NB4 (cell line): ENCODE results near the gene PWP2.

ENCODE experiments used
- DNase-seq: peaks from one replicate; pipeline ENCODE4 v3.0.0; 2010; ENCODE audit warnings: low read depth
- H3K4me3 ChIP-seq: one replicate; pipeline ENCODE4 v1.5.1; 2011; ENCODE audit warnings: mild to moderate bottlenecking, low read depth, low read length, moderate library complexity
- CTCF ChIP-seq: IDR thresholded peaks from one replicate; pipeline ENCODE4 v1.5.1; 2012; ENCODE audit warnings: low read depth, low read length
- MAX ChIP-seq: IDR thresholded peaks from 2 replicates; pipeline ENCODE4 v1.6.1; 2011; ENCODE audit warnings: low read depth, low read length
- MYC ChIP-seq: IDR thresholded peaks from 2 replicates; pipeline ENCODE4 v1.6.1; 2011; ENCODE audit warnings: low read depth, low read length
- POLR2A ChIP-seq: IDR thresholded peaks from 2 replicates; pipeline ENCODE4 v1.6.1; 2011; ENCODE audit warnings: mild to moderate bottlenecking; ENCODE audit not compliant: insufficient read length; ENCODE audit errors: extremely low read depth

PWP2 gene

DNA sequence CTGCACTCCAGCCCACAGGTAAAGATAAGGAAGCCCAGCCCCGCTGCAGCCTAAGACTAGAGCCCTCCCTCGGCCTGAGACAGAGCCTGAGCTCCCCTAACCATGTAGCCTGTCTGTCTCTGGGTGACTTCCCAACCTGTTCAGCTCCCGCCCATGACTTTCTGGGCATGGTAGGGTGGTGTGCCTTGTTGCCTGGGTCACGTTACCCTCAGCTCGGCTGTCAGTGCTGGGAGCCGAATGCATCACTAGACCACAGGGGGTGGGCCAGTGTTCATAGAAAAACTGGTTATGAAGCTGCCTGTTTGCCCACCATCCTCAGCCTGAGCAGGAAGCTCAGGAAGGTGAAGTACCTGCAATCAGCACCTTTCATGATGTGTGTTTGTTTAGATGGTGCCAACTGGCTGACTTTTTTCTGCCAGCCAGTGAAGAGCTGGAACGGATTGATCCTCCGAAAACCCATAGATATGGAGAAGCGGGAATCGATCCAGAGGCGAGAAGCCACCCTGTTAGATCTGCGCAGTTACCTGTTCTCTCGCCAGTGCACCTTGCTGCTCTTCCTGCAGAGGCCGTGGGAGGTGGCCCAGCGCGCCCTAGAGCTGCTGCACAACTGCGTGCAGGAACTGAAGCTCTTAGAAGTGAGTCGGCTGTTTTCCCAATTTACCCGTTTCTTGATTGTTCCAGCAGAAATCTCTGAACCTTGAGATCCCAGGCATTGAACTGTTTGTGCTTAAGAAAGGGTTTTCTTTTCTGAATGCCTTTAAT is 43.9 kb upstream of the PWP2 start:
- H3K4me3 ChIP-seq: no peak overlapping the region
- no peak for DNase-seq
- no peak for TF ChIP-seq POLR2A
- TF ChIP-seq CTCF: no peak

GRCh38 chr21:44064852-44065403 is 42.3 kb upstream of the PWP2 start:
- H3K4me3 ChIP-seq: no peak overlapping the region
- DNase-seq: no peak
- TF ChIP-seq POLR2A: no peak

DNA sequence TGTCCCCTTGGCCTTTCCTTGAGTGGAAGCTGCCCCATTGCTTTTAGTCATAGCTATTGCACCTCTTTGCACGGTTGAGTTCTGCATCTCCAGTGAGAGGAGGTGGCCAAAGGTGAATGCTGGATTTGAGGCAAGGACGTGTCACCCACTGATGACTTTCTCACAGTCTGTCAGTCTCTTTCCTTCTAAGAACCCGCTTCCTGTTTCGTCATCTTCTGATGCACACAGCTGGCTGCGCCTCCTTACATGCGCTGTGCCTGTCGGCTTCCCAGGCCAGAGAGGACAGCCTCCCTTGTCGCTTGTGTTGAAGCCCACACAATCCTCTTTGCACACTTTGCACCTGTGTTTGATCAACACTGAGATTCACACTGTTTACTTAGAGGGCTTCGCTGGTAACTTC is 41.8 kb upstream of the PWP2 start:
- no peak for TF ChIP-seq CTCF
- peak; percentile 47; the same call in 1 of the 2 replicates for TF ChIP-seq MAX
- TF ChIP-seq POLR2A: no peak
- 0 out of 2 replicates have a peak, but pooled peaks have one; percentile 16 for TF ChIP-seq MYC
- DNase-seq: peak; percentile 82

DNA sequence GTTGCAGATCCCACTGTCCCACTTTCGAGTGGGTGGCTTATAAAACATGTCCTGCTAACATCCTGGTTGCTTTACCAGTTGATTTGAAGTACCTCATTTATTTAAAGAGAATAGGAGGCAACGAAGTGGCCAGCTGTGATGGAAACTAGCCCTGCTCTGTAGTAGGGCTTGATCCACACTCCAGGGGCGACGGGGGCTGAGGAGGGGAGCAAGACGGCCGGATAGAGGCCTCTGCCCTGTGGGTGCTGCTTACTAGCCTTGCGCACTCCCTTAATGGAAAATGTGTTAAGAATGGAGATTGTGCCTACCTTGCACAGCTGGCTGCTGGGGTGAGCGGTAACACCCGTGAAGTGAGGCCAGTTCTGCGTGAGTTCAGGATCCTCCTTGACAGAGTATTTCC is 41.1 kb upstream of the PWP2 start:
- no peak overlapping the region for H3K4me3 ChIP-seq
- no peak for DNase-seq
- no peak for TF ChIP-seq MAX
- no peak for TF ChIP-seq CTCF
- TF ChIP-seq POLR2A: no peak
- no peak for TF ChIP-seq MYC

More for the DNA sequence above, 41.8 kb upstream of the PWP2 start:
- H3K4me3 ChIP-seq: no peak overlapping the region

DNA sequence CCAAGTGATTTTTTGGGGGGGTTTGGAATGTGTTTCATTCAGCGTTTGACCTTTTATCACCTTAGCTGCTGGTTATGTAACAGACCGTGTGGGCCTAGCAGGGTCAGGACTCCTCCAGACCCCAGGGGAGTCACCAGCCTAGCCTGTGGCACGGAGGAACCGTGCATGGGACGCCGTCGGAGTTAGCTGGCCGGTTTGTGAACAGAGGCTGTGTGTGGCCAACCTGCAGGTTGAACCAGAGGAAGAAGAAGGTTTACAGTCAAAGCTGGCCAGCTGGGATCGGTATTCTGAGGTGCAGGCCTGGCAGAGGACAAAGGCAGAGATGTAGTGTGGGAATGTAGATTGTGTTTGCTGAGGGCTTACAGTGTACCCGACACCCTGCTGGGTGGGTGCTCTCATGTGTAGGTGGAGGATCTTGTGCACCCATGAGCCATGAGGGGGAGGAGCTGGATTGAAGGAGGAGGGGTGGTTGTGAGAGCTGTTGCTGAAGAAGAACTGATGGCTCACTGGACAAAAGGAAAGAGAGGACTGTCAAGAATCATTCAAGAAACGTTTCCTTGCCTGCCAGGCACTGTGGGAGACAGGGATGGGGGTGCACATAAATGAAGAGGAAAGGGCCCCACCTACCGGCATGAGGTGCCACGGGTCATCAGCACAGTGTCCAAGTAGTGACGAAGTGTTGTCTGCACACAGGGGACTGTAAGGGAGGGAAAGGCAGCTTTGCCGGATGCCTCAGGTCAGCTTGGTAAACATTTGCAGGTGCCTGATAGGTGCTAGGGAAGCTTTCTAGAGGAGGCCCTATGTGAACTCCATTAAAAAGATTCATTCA is 40.0 kb upstream of the PWP2 start:
- H3K4me3 ChIP-seq: no peak overlapping the region
- TF ChIP-seq POLR2A (no peak), CTCF (no peak)
- DNase-seq: no peak

GRCh38 chr21:44070391-44070790 is 36.8 kb upstream of the PWP2 start:
- H3K4me3 ChIP-seq: no peak overlapping the region
- no peak for DNase-seq
- no peak for TF ChIP-seq MYC
- TF ChIP-seq MAX: no peak
- no peak for TF ChIP-seq POLR2A
- TF ChIP-seq CTCF: no peak
